Measurements from ENCODE around the gene SH3PXD2A.

SH3PXD2A gene

GRCh38 chr10:103861505-103861904 is 6.1 kb upstream of the SH3PXD2A start (continued):
- TF ChIP-seq ZBTB49 (tag by site-specific recombination; IDR thresholded peaks at IDR 0.05; ENCODE audit: low read depth): no peak
- TF ChIP-seq ZNF37A (tag by site-specific recombination; IDR thresholded peaks at IDR 0.05): no peak
- TF ChIP-seq YY2 (tag by site-specific recombination; IDR thresholded peaks at IDR 0.05): no peak

- H3K27ac ChIP-seq (ENCODE audit: extremely low read depth, low read depth, low read length): no peak overlapping the region
- peaks cover 3% of the 10 kb centered on the region; the same call in 1 of the 2 replicates for H3K4me1 ChIP-seq (ENCODE audit: control insufficient read depth, insufficient read depth, low read length)
- CTCF ChIA-PET: interaction anchor here (0.7 to 8.2 kb wide), 6 partner anchors 76 to 148 kb away, joined by 3 to 90 read pairs (median 8); no protein-coding TSS in a partner anchor
- H3K36me3 ChIP-seq (ENCODE audit: control insufficient read depth in 2 of 2, insufficient read depth in 1 of 2, low read length in 2 of 2): no peaks in the 10 kb centered on the region
- H3K9me3 ChIP-seq (ENCODE audit: control insufficient read depth, insufficient read depth, low read depth, low read length): no peaks in the 10 kb centered on the region
- TF ChIP-seq PRDM1 (tag by site-specific recombination; IDR thresholded peaks at IDR 0.05) (peak; percentile 50), ZSCAN30 (tag by site-specific recombination; IDR thresholded peaks at IDR 0.05) (0 out of 2 replicates have a peak, but pooled peaks have one; percentile 30), SALL2 (tag by site-specific recombination; IDR thresholded peaks at IDR 0.05; ENCODE audit: borderline replicate concordance) (no peak), HOXD13 (CRISPR knock-in tag; IDR thresholded peaks at IDR 0.05; ENCODE audit: borderline replicate concordance) (no peak), ZNF654 (tag by site-specific recombination; IDR thresholded peaks at IDR 0.05; ENCODE audit: low read depth) (peak; percentile 90), ZNF449 (tag by site-specific recombination; IDR thresholded peaks at IDR 0.05) (0 out of 2 replicates have a peak, but pooled peaks have one; percentile 24), REST (tag by site-specific recombination; IDR thresholded peaks at IDR 0.05) (0 out of 2 replicates have a peak, but pooled peaks have one; percentile 26), ZNF530 (tag by site-specific recombination; IDR thresholded peaks at IDR 0.05; ENCODE audit: low read depth) (peak; percentile 100), CTCF (tag by site-specific recombination; IDR thresholded peaks at IDR 0.05) (peak; percentile 58; the same call in 1 of the 2 replicates), ZNF335 (tag by site-specific recombination; conservative IDR thresholded peaks at IDR 0.05) (no peak)
- H3K4me3 ChIP-seq (ENCODE audit: low read depth, low read length): no peak overlapping the region
- POLR2A ChIA-PET: no interaction called here
These were observed 4.0 kb upstream of the SH3PXD2A start for GRCh38 chr10:103859161-103860086.
